Heart right ventricle (tissue), 16 donors: ENCODE results near the gene MAPKAP1. TPM values are rescaled to one million over a fixed set of nuclear protein-coding genes. Genes with fewer than 3 reads are reported as not detected.
A peak's percentile ranks its signal among the peaks of the same experiment; 100 is the strongest.

Source experiments
- ATAC-seq, 8 donors: fragments of 200-7000 bp; cut with Tn5 transposase; one replicate each; pipeline ENCODE4 v1.9.1; 2020; ENCODE audit warnings: mild to moderate bottlenecking in 8 of 8, moderate library complexity in 8 of 8, moderate number of reproducible peaks in 1 of 8
- DNase-seq, 2 donors: peaks; one replicate each; pipeline ENCODE4 v3.0.0-alpha.2; 2020
- H3K27ac ChIP-seq, 10 donors: fragments of 200-600 bp; sonication (generic) in 2 of 10; one replicate each; pipeline versions ENCODE4 v1.5.0 to v1.8.0; 2020 to 2022; ENCODE audit warnings: mild to moderate bottlenecking in 3 of 10
- H3K27me3 ChIP-seq, 7 donors: fragments of 200-600 bp; one replicate each; pipeline ENCODE4 v1.8.0; 2021 to 2022; ENCODE audit warnings: mild to moderate bottlenecking in 2 of 7
- H3K36me3 ChIP-seq, 9 donors: fragments of 200-600 bp; sonication (generic) in 1 of 9; one replicate each; pipeline versions ENCODE4 v1.5.0 to v1.8.0; 2020 to 2022; ENCODE audit warnings: mild to moderate bottlenecking in 2 of 9
- H3K4me1 ChIP-seq, 9 donors: fragments of 200-600 bp; sonication (generic) in 1 of 9; one replicate each; pipeline versions ENCODE4 v1.5.0 to v1.8.0; 2020 to 2022; ENCODE audit warnings: mild to moderate bottlenecking in 4 of 9
- H3K4me3 ChIP-seq, 10 donors: fragments of 200-600 bp; sonication (generic) in 2 of 10; one replicate each; pipeline versions ENCODE4 v1.5.0 to v1.8.0; 2020 to 2022; ENCODE audit warnings: mild to moderate bottlenecking in 7 of 10, moderate library complexity in 2 of 10
- H3K9me3 ChIP-seq, 11 donors: fragments of 200-600 bp in 10 of 11; sonication (generic) in 2 of 11; one replicate each; pipeline versions ENCODE4 v1.5.0 to v1.8.0; 2013 to 2022; ENCODE audit warnings: mild to moderate bottlenecking in 2 of 11, control low read depth in 1 of 11, moderate library complexity in 1 of 11
- WGBS, 2 donors: extraction: QIAGEN DNeasy Blood & Tissue Kit; methylation state at CpG; one replicate each; pipeline ENCODE4 v1.1.7; 2013; ENCODE audit warnings: inconsistent platforms in 1 of 2; 5-methylcytosine and 5-hydroxymethylcytosine counted together
- intact Hi-C, 10 donors: fragments of 100-400 bp; cut with DNase I; formaldehyde crosslinking; loops; one replicate each; pipeline versions ENCODE4 v1.11.1 to v1.14.2; 2022
- polyA plus RNA-seq, 2 donors: library from polyadenylated mRNA; stranded (reverse); fragments of 200-250 nt; gene quantifications; one replicate each; pipeline ENCODE4 v1.2.3, GENCODE V29; 2013
- total RNA-seq, 10 donors: library from RNA; stranded (reverse); fragmentation: NEBNext Ultra II Directional in 3 of 10; extraction: Animal tissue kit (Norgen Biotek cat#: 25700) in 3 of 10; gene quantifications; one replicate each; pipeline versions ENCODE4 v1.2.1 to v1.2.4, GENCODE V29; 2021 to 2023
- TF ChIP-seq, protein P1 (sequence below), 9 donors: fragments of 200-600 bp; sonication (generic) in 2 of 9; IDR thresholded peaks; one replicate each; pipeline versions ENCODE4 v1.5.0 to v1.8.0; 2021 to 2022; ENCODE audit warnings: antibody characterized with exemption in 9 of 9, mild to moderate bottlenecking in 5 of 9, moderate library complexity in 1 of 9
- donor health status: Arrhythmogenic right ventricular cardiomyopathy.
- donor health status: ischemic (EF 13 %, LVEDD 7.1; RV severe dilation, severe dysfunction).
- donor health status: healthy with polysubstance abuse.
- donor health status: DM: no; HTN: yes; CAD: no.
- donor health status: DM: no; HTN: no; CAD: no.
- donor health status: ischemic (EF 25% LVEDD 6.9; RV normal size, moderate dysfunction).
- donor health status: ischemic (EF 25% LVEDD 5.7; RV mildly dilated, moderate dysfunction).
- donor health status: healthy.
- donor health status: DM: yes; HTN: yes; CAD: no.
- donor health status: Ischemic cardiomyopathy.
- donor health status: ischemic (EF 35%, LVEDD 5.7; RV mildly dilated, moderate dysfunction).
- donor health status: nonischemic (EF 11% LVEDD 7.7; RV severe dilation, severe dysfunction).
- donor health status: DM: yes; HTN: yes; CAD: no.
- donor health status: PGD.
- donor health status: ischemic (EF 29% LVEDD 5.4; RV normal size, mild dysfunction).
- donor health status: nonischemic (EF 23%, LVEDD 6.1; RV moderate dilation, normal function).

The MAPKAP1 gene
- total and polyA plus RNA-seq, 12 donors: 102 to 143 (median 116) TPM

DNA sequence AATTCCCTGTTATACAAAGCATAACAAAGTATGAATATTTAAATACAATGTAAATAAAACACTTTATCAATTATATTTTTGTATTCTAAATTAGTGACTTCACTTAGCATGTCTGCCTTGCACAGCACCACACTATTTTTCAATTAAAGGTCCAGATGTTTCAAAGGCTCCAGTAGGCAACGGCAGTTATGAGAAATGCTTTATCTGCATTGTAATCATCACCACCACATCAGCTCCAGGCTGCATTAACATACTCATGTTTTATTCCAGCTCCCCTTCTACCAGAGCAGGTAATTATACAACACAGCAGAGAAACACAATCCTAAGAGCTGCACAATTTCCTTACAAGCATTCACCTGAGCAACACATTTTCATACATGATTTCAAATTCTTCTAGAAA lies 102.8 kb downstream of the MAPKAP1 start:
- H3K9me3 ChIP-seq: no peaks in the 10 kb centered on the region
- TF ChIP-seq, protein P1, sequence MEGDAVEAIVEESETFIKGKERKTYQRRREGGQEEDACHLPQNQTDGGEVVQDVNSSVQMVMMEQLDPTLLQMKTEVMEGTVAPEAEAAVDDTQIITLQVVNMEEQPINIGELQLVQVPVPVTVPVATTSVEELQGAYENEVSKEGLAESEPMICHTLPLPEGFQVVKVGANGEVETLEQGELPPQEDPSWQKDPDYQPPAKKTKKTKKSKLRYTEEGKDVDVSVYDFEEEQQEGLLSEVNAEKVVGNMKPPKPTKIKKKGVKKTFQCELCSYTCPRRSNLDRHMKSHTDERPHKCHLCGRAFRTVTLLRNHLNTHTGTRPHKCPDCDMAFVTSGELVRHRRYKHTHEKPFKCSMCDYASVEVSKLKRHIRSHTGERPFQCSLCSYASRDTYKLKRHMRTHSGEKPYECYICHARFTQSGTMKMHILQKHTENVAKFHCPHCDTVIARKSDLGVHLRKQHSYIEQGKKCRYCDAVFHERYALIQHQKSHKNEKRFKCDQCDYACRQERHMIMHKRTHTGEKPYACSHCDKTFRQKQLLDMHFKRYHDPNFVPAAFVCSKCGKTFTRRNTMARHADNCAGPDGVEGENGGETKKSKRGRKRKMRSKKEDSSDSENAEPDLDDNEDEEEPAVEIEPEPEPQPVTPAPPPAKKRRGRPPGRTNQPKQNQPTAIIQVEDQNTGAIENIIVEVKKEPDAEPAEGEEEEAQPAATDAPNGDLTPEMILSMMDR (IDR thresholded peaks at IDR 0.05): no peak
- H3K27me3 ChIP-seq: no peaks in the 10 kb centered on the region
- WGBS, 2 donors: 50% methylated on average over 1 of the region's 1 CpG
- H3K36me3 ChIP-seq: no peaks in the 10 kb centered on the region
- no peak overlapping the region for H3K4me3 ChIP-seq
- no peak for ATAC-seq
- intact Hi-C loops: no loop called here
- no peak for DNase-seq
- H3K27ac ChIP-seq: no peak overlapping the region
- peaks cover 0 to 13% (median 6%) of the 10 kb centered on the region in 9 donors for H3K4me1 ChIP-seq

DNA sequence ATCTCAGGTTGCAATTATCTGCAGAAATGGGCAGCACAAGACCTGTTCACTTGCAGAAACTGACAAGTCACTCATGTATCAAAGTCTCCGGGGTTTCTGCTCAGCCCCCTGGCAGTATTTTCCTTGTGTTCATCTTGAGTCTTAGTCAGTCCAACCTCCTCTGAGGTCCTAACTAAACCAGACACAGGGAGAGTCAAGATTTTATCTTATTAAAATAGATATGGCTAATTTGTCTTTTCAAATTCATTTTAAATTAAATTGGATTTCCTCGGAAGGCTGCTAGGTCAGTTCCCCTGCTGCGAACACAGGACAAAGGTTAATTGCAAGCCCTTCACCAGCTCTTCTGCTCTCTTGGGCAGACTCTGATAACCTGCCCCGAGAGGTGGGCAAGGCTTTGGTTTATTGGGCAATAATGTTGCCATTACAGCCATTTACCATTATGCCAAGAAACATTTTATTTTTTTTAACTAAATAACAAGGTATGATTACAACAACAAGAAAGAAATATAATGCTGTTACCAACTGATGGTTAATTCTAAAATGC lies 103.5 kb downstream of the MAPKAP1 start:
- H3K36me3 ChIP-seq: no peaks in the 10 kb centered on the region
- ATAC-seq (no peak), DNase-seq (no peak)
- no peak overlapping the region for H3K27ac ChIP-seq
- H3K4me3 ChIP-seq: no peak overlapping the region
- intact Hi-C loops: no loop called here
- H3K9me3 ChIP-seq: no peaks in the 10 kb centered on the region
- peaks cover 0 to 8% (median 4%) of the 10 kb centered on the region in 9 donors for H3K4me1 ChIP-seq
- 88% methylated on average over 4 of the region's 4 CpGs for WGBS, 2 donors
- TF ChIP-seq, protein P1 (IDR thresholded peaks at IDR 0.05): no peak
- H3K27me3 ChIP-seq: no peaks in the 10 kb centered on the region

DNA sequence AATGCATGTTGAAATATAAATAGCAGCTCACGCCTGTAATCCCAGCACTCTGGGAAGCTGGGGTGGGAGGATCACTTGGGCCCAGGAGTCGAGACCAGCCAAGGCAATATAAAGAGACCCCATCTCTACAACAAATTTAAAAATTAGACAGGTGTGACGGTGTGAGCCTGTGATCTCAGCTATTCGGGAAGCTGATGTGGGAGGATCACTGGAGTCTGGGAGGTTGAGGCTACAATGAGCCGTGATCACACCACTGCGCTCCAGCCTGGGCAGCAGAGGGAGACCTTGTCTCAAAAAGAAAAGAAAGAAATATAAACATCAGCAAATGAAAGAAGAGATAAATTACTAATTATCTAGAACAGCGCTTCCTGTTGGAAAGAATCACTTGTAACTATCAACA lies 105.0 kb downstream of the MAPKAP1 start:
- H3K27me3 ChIP-seq: no peaks in the 10 kb centered on the region
- intact Hi-C loops: no loop called here
- H3K36me3 ChIP-seq: no peaks in the 10 kb centered on the region
- no peak for DNase-seq
- WGBS, 2 donors: 92 to 94% methylated on average over 7 of the region's 7 CpGs
- no peaks in the 10 kb centered on the region for H3K4me1 ChIP-seq
- no peak overlapping the region for H3K4me3 ChIP-seq
- no peak overlapping the region for H3K27ac ChIP-seq
- H3K9me3 ChIP-seq: no peaks in the 10 kb centered on the region
- ATAC-seq: no peak
- TF ChIP-seq, protein P1 (IDR thresholded peaks at IDR 0.05): peak in 1 of 9 donors; percentile 12

DNA sequence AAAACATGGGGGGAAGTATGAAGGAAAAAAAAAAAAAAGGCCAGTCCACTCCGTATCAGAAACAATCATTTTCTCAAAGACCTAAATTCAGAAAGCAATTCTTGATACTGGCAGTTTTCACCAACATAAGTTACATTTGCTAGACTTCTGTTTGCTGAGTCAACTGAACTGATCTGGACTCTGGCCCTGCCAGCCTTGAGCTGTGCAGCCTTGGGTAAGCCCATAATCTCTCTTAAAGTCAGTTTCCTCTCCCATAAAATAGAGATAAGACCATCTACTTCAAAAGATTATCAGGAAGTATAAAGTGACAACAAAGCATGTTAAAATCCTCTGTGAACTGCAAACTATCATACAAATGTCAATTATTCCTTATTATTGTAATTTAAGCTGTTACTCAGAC lies 106.8 kb downstream of the MAPKAP1 start:
- intact Hi-C loops: no loop called here
- Histone ChIP-seq H3K9me3 (no peaks in the 10 kb centered on the region), H3K36me3 (no peaks in the 10 kb centered on the region), H3K27ac (no peak overlapping the region), H3K4me3 (no peak overlapping the region), H3K27me3 (no peaks in the 10 kb centered on the region), H3K4me1 (no peaks in the 10 kb centered on the region)
- ATAC-seq (no peak), DNase-seq (no peak)
- TF ChIP-seq, protein P1 (IDR thresholded peaks at IDR 0.05): no peak
- 86 to 96% methylated on average over 1 of the region's 1 CpG for WGBS, 2 donors
